AG10803 (cell line): ENCODE measurements around the gene COPE.

Experiments
- DNase-seq: peaks from one replicate; pipeline ENCODE4 v3.0.0; 2010; ENCODE audit warnings: low read depth
- H3K4me3 ChIP-seq: 2 replicates; pipeline ENCODE4 v1.5.1; 2011; ENCODE audit warnings: mild to moderate bottlenecking, low read length, control low read depth
- CTCF ChIP-seq: conservative IDR thresholded peaks from 2 replicates; pipeline ENCODE4 v1.5.1; 2011; ENCODE audit warnings: mild to moderate bottlenecking, low read length, control low read depth, inconsistent platforms

The COPE gene

DNA sequence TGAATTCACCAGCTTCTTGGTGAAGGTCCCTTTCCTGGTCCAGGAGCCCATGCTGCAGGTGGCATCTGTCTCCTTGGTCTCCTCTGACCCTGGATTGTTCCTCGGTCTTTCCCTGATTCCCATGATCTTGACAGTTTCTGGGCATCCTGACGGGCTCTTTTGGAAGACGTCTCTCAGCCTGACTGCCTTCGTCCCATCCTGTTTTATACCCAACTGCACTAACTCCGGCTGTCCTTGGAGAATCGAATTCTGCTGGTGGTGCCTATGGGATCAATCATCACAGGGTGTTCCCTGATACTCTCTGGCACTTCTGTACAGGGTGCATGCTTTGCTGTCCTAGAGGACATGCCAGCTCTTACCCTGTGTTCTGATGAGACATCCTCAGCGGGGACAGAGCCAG lies 42.3 kb downstream of the COPE start:
- TF ChIP-seq CTCF: no peak
- no peak for DNase-seq
- no peak overlapping the region for H3K4me3 ChIP-seq

GRCh38 chr19:18875726-18876125 lies 43.5 kb downstream of the COPE start:
- no peak overlapping the region for H3K4me3 ChIP-seq
- peak; percentile 83 for DNase-seq
- TF ChIP-seq CTCF: no peak

DNA sequence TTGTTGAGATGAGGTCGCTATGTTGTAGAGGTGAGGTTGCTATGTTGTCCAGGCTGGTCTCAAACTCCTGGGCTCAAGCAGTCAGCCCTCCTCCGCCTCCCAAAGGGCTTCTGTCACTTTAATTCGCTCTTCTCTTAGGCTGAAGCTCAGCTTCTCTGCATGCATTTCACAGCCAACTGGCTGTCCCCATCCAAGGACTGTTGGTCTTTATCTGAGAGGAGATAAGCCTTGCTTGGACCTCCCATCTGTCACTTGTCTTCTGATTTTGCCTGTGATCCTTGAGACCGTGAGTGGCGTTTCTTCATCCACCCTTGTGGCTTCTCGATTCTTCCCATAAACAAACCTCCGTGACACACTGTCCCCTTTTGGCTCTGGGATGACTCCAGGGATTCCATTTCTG lies 47.6 kb downstream of the COPE start:
- TF ChIP-seq CTCF: no peak
- no peak for DNase-seq
- no peak overlapping the region for H3K4me3 ChIP-seq

DNA sequence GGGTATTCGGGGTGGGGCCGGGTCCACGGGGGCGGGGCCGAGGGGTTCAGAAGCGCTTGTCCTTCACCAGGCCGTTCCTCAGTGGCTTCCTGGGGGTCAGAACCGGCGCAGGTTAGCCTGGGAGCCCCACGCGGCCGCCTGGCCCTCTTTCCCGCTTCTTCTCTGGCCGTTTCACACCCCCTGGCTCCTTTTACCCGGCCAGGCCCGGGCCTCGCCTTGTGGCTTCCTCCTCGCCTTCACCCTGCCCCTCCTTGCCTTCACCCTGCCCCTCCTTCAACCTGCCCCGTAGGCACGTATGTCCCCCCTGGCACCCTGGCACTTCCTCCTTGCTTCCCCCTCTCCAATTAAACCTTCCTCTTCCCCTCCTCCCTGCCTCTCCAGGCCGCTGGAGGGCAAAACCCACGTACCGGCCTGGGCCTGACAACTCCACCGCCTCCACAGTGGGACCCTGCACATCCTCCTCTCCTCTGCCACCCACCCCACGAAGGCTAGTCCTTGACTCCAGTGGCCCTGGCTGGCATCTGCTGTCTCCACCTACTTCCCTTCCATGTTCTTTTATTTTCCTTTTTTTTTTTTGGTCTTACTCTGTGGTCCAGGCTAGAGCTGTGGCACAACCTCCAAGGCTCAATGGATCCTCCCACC lies 48.5 kb downstream of the COPE start:
- H3K4me3 ChIP-seq: no peak overlapping the region
- TF ChIP-seq CTCF: no peak
- DNase-seq: no peak

GRCh38 chr19:18869781-18870530 lies 49.2 kb downstream of the COPE start:
- no peak overlapping the region for H3K4me3 ChIP-seq
- DNase-seq: no peak
- no peak for TF ChIP-seq CTCF

DNA sequence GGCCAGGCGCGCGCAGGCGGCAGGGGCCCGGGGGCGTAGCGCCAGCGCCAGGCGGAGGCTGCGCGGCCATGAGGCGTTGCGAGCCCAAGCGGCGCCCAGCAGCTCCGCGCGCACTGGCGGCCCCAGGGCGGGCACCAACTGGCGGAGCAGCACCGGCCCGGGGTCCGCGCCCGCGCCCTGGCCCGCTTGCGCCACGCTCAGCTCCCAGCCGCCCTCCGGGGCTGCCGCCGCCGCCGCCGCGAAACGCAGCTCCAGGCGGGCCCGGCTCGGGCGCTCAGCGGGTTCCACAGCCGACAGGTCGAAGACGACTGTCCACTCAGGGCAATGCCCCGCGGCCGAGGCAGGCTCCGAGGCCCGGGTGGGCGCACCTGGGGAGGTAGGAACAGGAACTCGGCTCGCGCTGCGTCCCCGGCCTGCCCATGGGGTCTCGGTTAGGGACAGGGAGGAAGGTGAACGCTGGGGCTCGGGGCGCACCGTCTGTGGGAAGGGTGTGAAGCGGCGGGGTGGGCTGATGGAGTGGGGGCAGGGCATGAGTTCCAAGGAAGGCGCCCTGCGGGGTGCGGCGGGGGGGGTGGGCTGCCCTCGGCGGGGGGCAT lies 50.1 kb downstream of the COPE start:
- no peak overlapping the region for H3K4me3 ChIP-seq
- TF ChIP-seq CTCF: no peak
- no peak for DNase-seq
